Karpas-422 (cell line): Measurements from ENCODE around the gene MOCOS. TPM values are rescaled to one million over a fixed set of nuclear protein-coding genes. Genes with fewer than 3 reads are reported as not detected.

ENCODE experiments used
- DNase-seq: peaks from one replicate; pipeline ENCODE4 v3.0.0-alpha.2; 2015
- H2AFZ ChIP-seq: fragments of 200-600 bp; sonication (generic); 2 replicates; pipeline ENCODE4 v1.6.1; 2014; ENCODE audit warnings: antibody characterized with exemption, low read length, mixed read lengths
- H3K27ac ChIP-seq: fragments of 200-600 bp; sonication (generic); 2 replicates; pipeline ENCODE4 v1.5.1; 2014; ENCODE audit warnings: mild to moderate bottlenecking, low read length, moderate library complexity
- H3K27me3 ChIP-seq: fragments of 200-600 bp; sonication (generic); 2 replicates; pipeline ENCODE4 v1.6.1; 2014; ENCODE audit warnings: low read length, mixed read lengths
- H3K36me3 ChIP-seq: fragments of 200-600 bp; sonication (generic); 2 replicates; pipeline ENCODE4 v1.6.1; 2014; ENCODE audit warnings: low read length, mixed read lengths; ENCODE audit not compliant: insufficient read depth
- H3K4me1 ChIP-seq: fragments of 200-600 bp; sonication (generic); 2 replicates; pipeline ENCODE4 v1.6.1; 2014; ENCODE audit warnings: mild to moderate bottlenecking, low read length, mixed read lengths
- H3K4me2 ChIP-seq: fragments of 200-600 bp; sonication (generic); 2 replicates; pipeline ENCODE4 v1.6.1; 2014; ENCODE audit warnings: low read length, low read depth, mild to moderate bottlenecking; ENCODE audit not compliant: poor library complexity, severe bottlenecking
- H3K4me3 ChIP-seq: fragments of 200-600 bp; sonication (generic); 2 replicates; pipeline ENCODE4 v1.5.1; 2014; ENCODE audit warnings: mild to moderate bottlenecking, antibody characterized with exemption, low read length, mixed read lengths
- H3K79me2 ChIP-seq: fragments of 200-600 bp; sonication (generic); 2 replicates; pipeline ENCODE4 v1.6.1; 2014; ENCODE audit warnings: mild to moderate bottlenecking, low read length, mixed read lengths
- H3K9ac ChIP-seq: fragments of 200-600 bp; sonication (generic); 2 replicates; pipeline ENCODE4 v1.6.0; 2014; ENCODE audit warnings: low read length
- H3K9me2 ChIP-seq: fragments of 200-600 bp; sonication (generic), shearing (Covaris generic); replicated peaks from 2 replicates; pipeline ENCODE4 v1.6.0; 2014; ENCODE audit warnings: mild to moderate bottlenecking, low read length, moderate library complexity; ENCODE audit not compliant: insufficient read depth
- H3K9me3 ChIP-seq: fragments of 300-700, 200-600 bp; sonication (generic); 2 replicates; pipeline ENCODE4 v1.6.1; 2014; ENCODE audit warnings: low read length, mixed read lengths
- H4K20me1 ChIP-seq: fragments of 200-600 bp; sonication (generic); 2 replicates; pipeline ENCODE4 v1.6.1; 2014; ENCODE audit warnings: mild to moderate bottlenecking, antibody characterized with exemption, low read length, low read depth; ENCODE audit not compliant: insufficient read depth
- total RNA-seq: library from RNA; depleted of rRNA; stranded (reverse); fragments of >200 nt; shearing (Covaris generic); gene quantifications from 2 replicates; pipeline ENCODE4 v1.2.3, GENCODE V29; 2014; ENCODE audit warnings: low replicate concordance

The MOCOS gene
- total RNA-seq, 1 experiment from 2014 or later: not detected

GRCh38 chr18:36191286-36191685, 4.0 kb downstream of the MOCOS start:
- H3K79me2 ChIP-seq: no peaks in the 10 kb centered on the region
- no peak overlapping the region for H3K4me2 ChIP-seq
- H3K36me3 ChIP-seq: no peaks in the 10 kb centered on the region

DNA sequence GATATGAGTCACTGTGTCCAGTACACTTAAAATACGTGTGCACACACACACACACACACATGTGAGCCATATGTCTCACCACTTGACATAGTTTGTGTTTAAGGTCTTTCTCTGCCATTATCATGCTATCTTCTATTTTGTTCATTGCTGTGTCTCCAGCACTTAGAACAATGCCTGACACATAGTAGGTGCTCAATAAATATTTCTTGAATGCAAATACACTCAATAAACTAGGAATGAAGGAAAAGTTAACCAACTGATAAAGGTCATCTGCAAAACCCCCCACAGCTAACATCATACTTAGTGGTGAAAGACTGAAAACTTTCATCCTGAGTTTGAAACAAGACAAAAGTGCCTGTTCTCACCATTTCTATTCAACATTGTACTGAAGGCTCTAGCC, 4.4 kb downstream of the MOCOS start:
- no peak for DNase-seq
- H3K4me1 ChIP-seq: peaks cover 26% of the 10 kb centered on the region
- no peaks in the 10 kb centered on the region for H3K9me2 ChIP-seq
- no peaks in the 10 kb centered on the region for H3K27me3 ChIP-seq
- H3K4me2 ChIP-seq: no peak overlapping the region
- no peak overlapping the region for H3K4me3 ChIP-seq
- H3K9me3 ChIP-seq: no peaks in the 10 kb centered on the region
- no peak overlapping the region for H2AFZ ChIP-seq
- no peak overlapping the region for H3K27ac ChIP-seq
- no peaks in the 10 kb centered on the region for H3K79me2 ChIP-seq
- H4K20me1 ChIP-seq: no peaks in the 10 kb centered on the region; the same call in 1 of the 2 replicates
- no peak overlapping the region for H3K9ac ChIP-seq
- no peaks in the 10 kb centered on the region for H3K36me3 ChIP-seq

More at GRCh38 chr18:36191286-36191685, 4.0 kb downstream of the MOCOS start:
- Histone ChIP-seq H3K9ac (no peak overlapping the region), H3K27ac (no peak overlapping the region), H2AFZ (no peak overlapping the region), H3K27me3 (no peaks in the 10 kb centered on the region), H3K4me3 (no peak overlapping the region), H3K4me1 (peaks cover 26% of the 10 kb centered on the region), H3K9me2 (no peaks in the 10 kb centered on the region), H4K20me1 (no peaks in the 10 kb centered on the region; the same call in 1 of the 2 replicates), H3K9me3 (no peaks in the 10 kb centered on the region)
- no peak for DNase-seq

DNA sequence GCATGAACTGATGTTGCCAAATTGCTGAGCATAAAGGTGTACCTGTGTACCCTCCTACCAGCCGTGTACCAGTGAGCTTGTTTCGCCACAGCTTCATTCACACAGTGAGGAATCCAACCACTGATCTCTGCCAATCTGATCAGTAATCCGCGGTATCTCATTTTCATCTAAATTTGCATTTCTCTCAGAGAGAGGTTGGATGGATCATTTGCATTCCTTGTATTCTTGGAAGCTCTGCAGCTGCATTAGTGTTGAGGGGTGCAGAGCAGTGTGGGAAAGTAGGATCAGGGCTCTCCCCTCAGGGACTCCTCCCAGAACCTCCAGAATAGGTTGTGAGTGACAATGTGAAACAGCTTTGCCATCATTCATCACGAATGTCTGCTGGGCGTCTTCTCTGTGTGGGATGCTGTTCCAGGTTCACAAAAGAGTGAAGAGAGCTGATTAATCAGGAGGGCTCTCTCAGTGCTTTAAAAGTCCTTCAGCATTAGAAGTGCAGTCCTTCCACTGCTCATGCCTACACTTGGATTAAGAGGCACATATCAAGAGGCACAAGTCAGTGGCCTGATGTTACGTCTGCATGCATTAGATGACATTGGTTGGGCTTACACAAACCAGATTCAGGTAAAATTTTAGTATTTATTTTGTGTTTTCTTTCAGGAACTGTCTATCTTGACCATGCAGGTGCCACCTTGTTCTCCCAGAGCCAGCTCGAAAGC, 7.5 kb downstream of the MOCOS start:
- peak; percentile 57 for DNase-seq
- Histone ChIP-seq H3K4me2 (peak overlapping the region; percentile 28), H3K4me1 (peaks cover 16% of the 10 kb centered on the region), H3K9me2 (no peaks in the 10 kb centered on the region), H3K79me2 (no peaks in the 10 kb centered on the region), H3K4me3 (no peak overlapping the region), H3K9ac (no peak overlapping the region), H4K20me1 (no peaks in the 10 kb centered on the region; the same call in 1 of the 2 replicates), H3K36me3 (no peaks in the 10 kb centered on the region), H3K27me3 (no peaks in the 10 kb centered on the region), H3K9me3 (no peaks in the 10 kb centered on the region), H3K27ac (no peak overlapping the region), H2AFZ (no peak overlapping the region)

- Histone ChIP-seq H3K4me2 (no peak overlapping the region), H3K27me3 (no peaks in the 10 kb centered on the region), H3K4me1 (peaks cover 16% of the 10 kb centered on the region), H4K20me1 (no peaks in the 10 kb centered on the region; the same call in 1 of the 2 replicates), H3K36me3 (no peaks in the 10 kb centered on the region), H3K9me2 (no peaks in the 10 kb centered on the region), H2AFZ (no peak overlapping the region), H3K9ac (no peak overlapping the region), H3K27ac (no peak overlapping the region), H3K9me3 (no peaks in the 10 kb centered on the region), H3K79me2 (no peaks in the 10 kb centered on the region), H3K4me3 (no peak overlapping the region)
- no peak for DNase-seq
These were observed 8.3 kb downstream of the MOCOS start for GRCh38 chr18:36195427-36196122.

DNA sequence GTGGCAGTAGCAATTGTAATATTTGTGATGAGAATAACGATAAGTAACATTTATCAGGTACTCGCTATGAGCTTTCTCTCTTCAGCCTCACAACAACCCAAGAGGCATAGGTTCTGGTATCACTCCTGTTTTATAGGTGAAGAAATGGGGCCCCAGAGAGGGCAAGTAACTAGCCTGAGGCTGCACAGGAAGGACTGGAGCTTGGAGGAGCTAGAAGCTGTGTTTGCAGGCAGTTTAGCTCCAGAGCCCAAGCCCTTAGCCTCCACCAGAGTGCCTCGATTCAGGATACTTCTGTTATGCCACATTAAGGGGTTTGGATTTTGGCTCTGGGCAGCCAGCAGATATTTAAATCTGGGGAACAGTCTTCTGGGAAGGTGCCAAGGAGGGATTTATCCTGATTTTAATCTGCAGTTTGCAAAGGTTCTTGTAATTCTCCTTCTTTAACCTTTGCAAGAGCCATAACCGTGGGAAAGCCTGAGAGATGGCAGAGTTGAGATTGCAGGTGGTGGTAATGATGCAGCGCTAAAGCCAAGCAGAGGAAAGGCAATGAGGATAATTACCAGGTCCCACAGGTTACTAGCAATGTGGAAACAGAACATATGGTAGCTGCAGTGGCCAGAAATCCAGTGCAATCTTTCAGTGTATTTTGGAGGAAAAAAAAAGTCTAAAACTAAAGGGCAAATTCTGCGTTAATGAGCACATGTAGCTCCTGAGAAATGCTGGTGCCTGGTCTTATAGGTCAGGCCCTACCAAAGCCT, 9.1 kb downstream of the MOCOS start:
- Histone ChIP-seq H3K36me3 (no peaks in the 10 kb centered on the region), H3K9me3 (no peaks in the 10 kb centered on the region), H3K27me3 (no peaks in the 10 kb centered on the region), H3K4me1 (peaks cover 16% of the 10 kb centered on the region), H2AFZ (no peak overlapping the region), H3K9me2 (no peaks in the 10 kb centered on the region), H3K27ac (no peak overlapping the region), H3K4me2 (no peak overlapping the region), H3K4me3 (no peak overlapping the region), H3K79me2 (no peaks in the 10 kb centered on the region), H3K9ac (no peak overlapping the region), H4K20me1 (no peaks in the 10 kb centered on the region; the same call in 1 of the 2 replicates)
- DNase-seq: no peak

DNA sequence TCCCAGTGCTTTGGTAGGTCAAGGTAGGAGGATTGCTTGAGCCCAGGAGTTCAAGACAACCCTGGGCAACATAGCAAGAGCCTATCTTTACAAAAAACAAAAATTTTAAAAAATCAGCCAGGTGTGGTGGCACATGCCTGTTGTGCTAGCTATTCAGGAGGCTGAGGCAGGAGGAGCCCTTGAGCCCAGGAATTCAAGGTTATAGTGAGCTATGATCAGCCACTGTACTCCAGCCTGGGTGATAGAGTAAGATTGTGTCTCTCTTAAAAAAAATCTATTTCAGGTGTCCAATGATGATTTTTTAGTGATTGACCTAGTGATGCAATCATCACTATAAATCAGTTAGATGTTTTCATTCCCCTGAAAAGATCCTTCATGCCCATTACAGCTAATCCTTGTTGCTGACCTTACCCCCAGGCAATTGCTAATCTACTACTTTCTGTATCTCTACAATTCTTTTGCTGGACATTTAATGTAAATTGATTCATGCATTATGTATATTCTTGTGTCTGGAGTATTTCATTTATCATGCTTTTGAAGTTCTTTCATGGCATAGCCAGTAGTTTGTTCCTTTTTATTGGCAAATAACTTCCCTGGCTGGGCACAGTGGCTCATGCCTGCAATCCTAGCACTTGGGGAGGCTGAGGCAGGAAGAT, 10.3 kb downstream of the MOCOS start:
- Histone ChIP-seq H3K4me2 (no peak overlapping the region), H3K79me2 (no peaks in the 10 kb centered on the region), H3K27me3 (no peaks in the 10 kb centered on the region), H3K4me3 (no peak overlapping the region), H3K9me2 (no peaks in the 10 kb centered on the region), H2AFZ (no peak overlapping the region), H3K9ac (no peak overlapping the region), H3K9me3 (no peaks in the 10 kb centered on the region), H4K20me1 (no peaks in the 10 kb centered on the region; the same call in 1 of the 2 replicates), H3K27ac (no peak overlapping the region), H3K4me1 (peaks cover 16% of the 10 kb centered on the region), H3K36me3 (no peaks in the 10 kb centered on the region)
- no peak for DNase-seq

DNA sequence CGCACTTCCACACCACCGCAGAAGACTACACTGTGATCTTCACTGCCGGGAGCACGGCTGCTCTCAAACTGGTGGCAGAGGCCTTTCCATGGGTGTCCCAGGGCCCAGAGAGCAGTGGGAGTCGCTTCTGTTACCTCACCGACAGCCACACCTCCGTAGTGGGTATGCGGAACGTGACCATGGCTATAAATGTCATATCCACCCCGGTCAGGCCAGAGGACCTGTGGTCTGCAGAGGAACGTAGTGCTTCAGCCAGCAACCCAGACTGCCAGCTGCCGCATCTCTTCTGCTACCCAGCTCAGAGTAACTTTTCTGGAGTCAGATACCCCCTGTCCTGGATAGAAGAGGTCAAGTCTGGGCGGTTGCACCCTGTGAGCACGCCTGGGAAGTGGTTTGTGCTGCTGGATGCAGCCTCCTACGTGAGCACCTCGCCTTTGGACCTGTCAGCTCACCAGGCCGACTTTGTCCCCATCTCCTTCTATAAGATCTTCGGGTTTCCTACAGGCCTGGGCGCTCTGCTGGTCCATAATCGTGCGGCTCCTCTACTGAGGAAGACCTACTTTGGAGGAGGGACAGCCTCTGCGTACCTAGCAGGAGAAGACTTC, 12.5 kb downstream of the MOCOS start:
- Histone ChIP-seq H3K4me2 (no peak overlapping the region), H3K9ac (no peak overlapping the region), H3K4me1 (peaks cover 5% of the 10 kb centered on the region), H4K20me1 (no peaks in the 10 kb centered on the region; the same call in 1 of the 2 replicates), H3K9me3 (no peaks in the 10 kb centered on the region), H3K79me2 (no peaks in the 10 kb centered on the region), H2AFZ (no peak overlapping the region), H3K4me3 (no peak overlapping the region), H3K36me3 (no peaks in the 10 kb centered on the region), H3K9me2 (no peaks in the 10 kb centered on the region), H3K27ac (no peak overlapping the region), H3K27me3 (no peaks in the 10 kb centered on the region)
- DNase-seq: no peak
